Smooth muscle cell (in vitro differentiated cells): ENCODE results near the gene SMAD5. TPM values are rescaled to one million over a fixed set of nuclear protein-coding genes. Genes with fewer than 3 reads are reported as not detected.
A peak's percentile ranks its signal among the peaks of the same experiment; 100 is the strongest.

Source experiments
- DNase-seq: peaks from one replicate; lab custom pipeline; 2025; ENCODE audit not compliant: unreplicated experiment; lab: John Stamatoyannopoulos, UW
- H2AFZ ChIP-seq: fragments of 200-600 bp; sonication (generic); 2 replicates; pipeline ENCODE4 v1.6.0; 2016; ENCODE audit warnings: antibody characterized with exemption, low read depth, mild to moderate bottlenecking
- H3F3A ChIP-seq: fragments of 200-600 bp; sonication (generic); 2 replicates; pipeline ENCODE4 v1.6.0; 2017; ENCODE audit warnings: antibody characterized with exemption, low read depth
- H3K27ac ChIP-seq: fragments of 200-600 bp; sonication (generic); 2 replicates; pipeline ENCODE4 v1.5.1; 2016; ENCODE audit warnings: low read depth, mild to moderate bottlenecking
- H3K27me3 ChIP-seq: fragments of 200-600 bp; sonication (generic); 2 replicates; pipeline ENCODE4 v1.6.1; 2016; ENCODE audit warnings: low read depth, mild to moderate bottlenecking
- H3K36me3 ChIP-seq: fragments of 200-600 bp; sonication (generic); 2 replicates; pipeline ENCODE4 v1.5.1; 2016; ENCODE audit warnings: low read depth
- H3K4me1 ChIP-seq: fragments of 200-600 bp; sonication (generic); 2 replicates; pipeline ENCODE4 v1.5.1; 2016; ENCODE audit warnings: low read depth
- H3K4me2 ChIP-seq: fragments of 200-600 bp; sonication (generic); 2 replicates; pipeline ENCODE4 v1.6.0; 2016; ENCODE audit warnings: mild to moderate bottlenecking
- H3K4me3 ChIP-seq: fragments of 200-600 bp; sonication (generic); 2 replicates; pipeline ENCODE4 v1.5.1; 2016; ENCODE audit warnings: mild to moderate bottlenecking
- H3K79me2 ChIP-seq: fragments of 200-600 bp; sonication (generic); 2 replicates; pipeline ENCODE4 v1.6.0; 2016; ENCODE audit warnings: low read depth, mild to moderate bottlenecking
- H3K9ac ChIP-seq: fragments of 200-600 bp; sonication (generic); 2 replicates; pipeline ENCODE4 v1.6.0; 2016; ENCODE audit warnings: low read depth
- H3K9me3 ChIP-seq: fragments of 200-600 bp; sonication (generic); replicated peaks from 2 replicates; pipeline ENCODE4 v1.5.1; 2016; ENCODE audit warnings: low read depth
- H4K20me1 ChIP-seq: fragments of 200-600 bp; sonication (generic); 2 replicates; pipeline ENCODE4 v1.6.0; 2016; ENCODE audit warnings: low read depth
- WGBS: methylation state at CpG from one replicate; pipeline ENCODE4 v1.1.7; 2016; ENCODE audit warnings: low lambda C conversion rate; 5-methylcytosine and 5-hydroxymethylcytosine counted together
- polyA plus RNA-seq: library from polyadenylated mRNA; unstranded; fragments of >200 nt; fragmentation: Nextera tagmentation; extraction: Ambion mirVana; gene quantifications from 2 replicates; pipeline ENCODE4 v1.2.1, GENCODE V29; 2016
- total RNA-seq: library from RNA; depleted of rRNA; stranded (reverse); fragments of >200 nt; gene quantifications from 2 replicates; pipeline ENCODE4 v1.2.3, GENCODE V29; 2014
- TF ChIP-seq, protein P1 (sequence below): fragments of 200-600 bp; sonication (generic); IDR thresholded peaks from 2 replicates; pipeline ENCODE4 v1.5.1; 2017; ENCODE audit warnings: borderline replicate concordance, mild to moderate bottlenecking, antibody characterized with exemption; ENCODE audit not compliant: insufficient read depth, poor library complexity, severe bottlenecking

SMAD5 gene
- total and polyA plus RNA-seq, 2 experiments from 2014 or later = 28.5 to 61.7 TPM

DNA sequence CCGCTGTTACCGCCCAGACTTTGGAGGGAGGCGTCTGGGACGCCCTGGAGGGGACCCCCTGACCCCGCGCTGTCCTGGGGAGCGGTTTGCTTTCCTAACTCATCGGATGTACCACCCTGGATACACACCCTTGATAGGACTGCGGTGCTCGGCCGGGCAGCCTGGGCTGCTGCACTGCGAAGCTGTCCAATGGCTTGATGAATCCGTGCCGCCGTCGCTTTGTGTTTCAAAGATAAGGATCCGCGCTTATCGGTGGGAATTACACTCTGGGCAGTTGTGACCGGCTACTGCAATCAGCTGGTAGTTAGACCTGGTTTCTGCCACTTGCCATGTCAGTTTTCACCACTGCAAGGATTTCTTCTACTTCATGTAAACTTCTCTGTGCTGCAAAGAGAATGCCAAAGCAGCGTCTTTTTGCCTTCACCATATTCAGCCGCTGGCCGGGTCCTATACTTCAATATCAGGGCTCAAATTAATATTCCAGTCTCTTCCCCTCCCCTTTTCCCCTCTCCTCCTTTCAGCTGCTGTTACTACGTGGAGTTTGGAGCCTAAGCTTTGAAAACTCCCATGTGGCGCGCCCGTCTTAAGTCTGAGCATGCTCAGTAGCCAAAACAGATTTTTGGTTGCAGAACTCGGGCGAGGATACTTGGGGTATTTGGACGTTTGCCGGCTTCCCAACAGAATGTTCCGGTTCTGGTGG is 727 bp downstream of the SMAD5 start:
- Histone ChIP-seq H3K9ac (peak overlapping the region; percentile 93), H3K9me3 (no peaks in the 10 kb centered on the region), H3F3A (peaks cover 7% of the 10 kb centered on the region), H3K79me2 (peaks cover 54% of the 10 kb centered on the region), H3K36me3 (no peaks in the 10 kb centered on the region), H3K27ac (peak overlapping the region; percentile 84), H2AFZ (peak overlapping the region; percentile 48), H4K20me1 (peaks cover 50% of the 10 kb centered on the region), H3K4me3 (peak overlapping the region; percentile 73), H3K27me3 (no peaks in the 10 kb centered on the region), H3K4me2 (peak overlapping the region; percentile 94), H3K4me1 (peaks cover 32% of the 10 kb centered on the region)
- under 1% methylated on average over 32 of the region's 32 CpGs for WGBS
- peak; percentile 54 for DNase-seq
- TF ChIP-seq, protein P1, sequence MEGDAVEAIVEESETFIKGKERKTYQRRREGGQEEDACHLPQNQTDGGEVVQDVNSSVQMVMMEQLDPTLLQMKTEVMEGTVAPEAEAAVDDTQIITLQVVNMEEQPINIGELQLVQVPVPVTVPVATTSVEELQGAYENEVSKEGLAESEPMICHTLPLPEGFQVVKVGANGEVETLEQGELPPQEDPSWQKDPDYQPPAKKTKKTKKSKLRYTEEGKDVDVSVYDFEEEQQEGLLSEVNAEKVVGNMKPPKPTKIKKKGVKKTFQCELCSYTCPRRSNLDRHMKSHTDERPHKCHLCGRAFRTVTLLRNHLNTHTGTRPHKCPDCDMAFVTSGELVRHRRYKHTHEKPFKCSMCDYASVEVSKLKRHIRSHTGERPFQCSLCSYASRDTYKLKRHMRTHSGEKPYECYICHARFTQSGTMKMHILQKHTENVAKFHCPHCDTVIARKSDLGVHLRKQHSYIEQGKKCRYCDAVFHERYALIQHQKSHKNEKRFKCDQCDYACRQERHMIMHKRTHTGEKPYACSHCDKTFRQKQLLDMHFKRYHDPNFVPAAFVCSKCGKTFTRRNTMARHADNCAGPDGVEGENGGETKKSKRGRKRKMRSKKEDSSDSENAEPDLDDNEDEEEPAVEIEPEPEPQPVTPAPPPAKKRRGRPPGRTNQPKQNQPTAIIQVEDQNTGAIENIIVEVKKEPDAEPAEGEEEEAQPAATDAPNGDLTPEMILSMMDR = no peak

DNA sequence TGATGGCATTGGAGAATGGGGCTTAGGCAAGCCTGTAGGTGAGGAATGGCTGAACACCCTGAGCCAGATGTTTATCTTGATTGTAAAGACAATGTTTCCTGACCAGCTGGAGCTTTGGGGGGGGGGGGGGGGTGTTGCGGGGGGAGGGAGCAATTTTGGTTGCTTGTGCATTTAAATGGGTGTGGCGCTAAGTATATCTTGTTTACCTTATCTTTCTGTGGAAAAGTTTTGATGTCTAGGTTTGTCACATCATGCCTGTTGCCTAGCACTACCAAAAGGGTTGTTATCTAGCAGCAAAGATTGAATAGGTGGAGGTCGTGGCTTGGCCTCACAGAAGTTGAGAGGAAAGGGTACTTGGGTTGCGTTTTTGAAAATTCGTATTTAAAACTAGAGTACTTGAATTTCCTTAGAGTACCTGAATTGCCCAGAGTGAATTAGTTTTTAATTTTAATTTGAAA is 1.3 kb downstream of the SMAD5 start:
- Histone ChIP-seq H4K20me1 (peaks cover 55% of the 10 kb centered on the region), H3K36me3 (no peaks in the 10 kb centered on the region), H3K9ac (peak overlapping the region; percentile 93), H2AFZ (no peak overlapping the region), H3K9me3 (no peaks in the 10 kb centered on the region), H3F3A (peaks cover 7% of the 10 kb centered on the region), H3K79me2 (peaks cover 60% of the 10 kb centered on the region), H3K4me1 (peaks cover 36% of the 10 kb centered on the region), H3K27me3 (no peaks in the 10 kb centered on the region), H3K4me2 (peak overlapping the region; percentile 94), H3K27ac (peak overlapping the region; percentile 84), H3K4me3 (peak overlapping the region; percentile 73)
- 6% methylated on average over 4 of the region's 5 CpGs for WGBS
- DNase-seq = no peak
- TF ChIP-seq, protein P1 = no peak

DNA sequence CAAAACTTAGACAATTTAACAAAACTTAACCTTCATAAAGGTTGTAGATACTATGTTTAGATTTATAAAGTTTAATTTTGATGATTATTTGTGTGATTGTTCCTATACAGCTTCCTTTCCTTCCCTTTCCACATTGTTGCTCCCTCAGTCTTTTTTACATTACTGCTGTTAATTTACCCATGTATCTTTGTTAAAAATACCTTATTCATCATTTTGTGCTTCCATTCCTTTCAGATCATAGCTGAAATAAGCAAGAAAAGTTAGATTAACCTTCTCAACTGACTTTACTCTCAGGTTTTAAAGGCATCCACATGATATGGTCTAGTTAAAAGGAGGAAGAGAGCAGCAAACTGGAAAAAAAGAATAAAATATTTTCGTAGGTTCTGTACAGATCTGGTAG is 2.0 kb downstream of the SMAD5 start:
- Histone ChIP-seq H3K36me3 (no peaks in the 10 kb centered on the region), H3K4me1 (peaks cover 36% of the 10 kb centered on the region), H3K79me2 (peaks cover 67% of the 10 kb centered on the region), H3K4me2 (peak overlapping the region; percentile 94), H3K4me3 (peak overlapping the region; percentile 73), H3K9ac (peak overlapping the region; percentile 44), H3K27me3 (no peaks in the 10 kb centered on the region), H2AFZ (no peak overlapping the region), H3K9me3 (no peaks in the 10 kb centered on the region), H3K27ac (peak overlapping the region; percentile 17), H4K20me1 (peaks cover 62% of the 10 kb centered on the region), H3F3A (peaks cover 7% of the 10 kb centered on the region)
- WGBS = 50% methylated on average over 1 of the region's 1 CpG
- TF ChIP-seq, protein P1 = no peak
- no peak for DNase-seq
